HL-60 (cell line): ENCODE results near the gene BLNK.

ENCODE experiments used
- TF ChIP-seq, protein P1 (sequence below): IDR thresholded peaks from one replicate; pipeline ENCODE4 v1.5.1; 2011; ENCODE audit warnings: low read length, control low read depth, inconsistent platforms; ENCODE audit not compliant: insufficient read depth
- TF ChIP-seq, protein P2 (sequence below): IDR thresholded peaks from 2 replicates; pipeline ENCODE4 v1.6.1; 2012; ENCODE audit warnings: low read depth; ENCODE audit not compliant: insufficient replicate concordance

DNA sequence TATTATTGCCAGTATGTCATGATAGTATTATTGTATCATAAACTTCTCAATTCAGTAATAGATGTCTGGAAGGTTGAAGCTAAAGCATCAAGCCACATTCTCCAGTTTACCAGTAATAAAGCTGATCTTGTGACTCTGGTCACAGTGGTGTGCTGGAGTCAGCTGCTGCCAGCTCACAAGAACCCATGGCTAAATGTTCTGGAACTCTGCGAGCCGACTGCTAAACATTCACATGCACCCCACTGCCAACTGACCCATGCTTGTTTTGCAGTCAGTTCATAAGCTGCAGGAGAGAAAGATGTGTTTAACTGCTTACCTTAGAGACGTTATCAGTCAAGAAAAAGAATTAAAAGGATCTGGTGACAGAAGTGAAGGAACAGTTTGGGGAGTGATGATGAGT lies 27.0 kb upstream of the BLNK start:
- TF ChIP-seq, protein P1, sequence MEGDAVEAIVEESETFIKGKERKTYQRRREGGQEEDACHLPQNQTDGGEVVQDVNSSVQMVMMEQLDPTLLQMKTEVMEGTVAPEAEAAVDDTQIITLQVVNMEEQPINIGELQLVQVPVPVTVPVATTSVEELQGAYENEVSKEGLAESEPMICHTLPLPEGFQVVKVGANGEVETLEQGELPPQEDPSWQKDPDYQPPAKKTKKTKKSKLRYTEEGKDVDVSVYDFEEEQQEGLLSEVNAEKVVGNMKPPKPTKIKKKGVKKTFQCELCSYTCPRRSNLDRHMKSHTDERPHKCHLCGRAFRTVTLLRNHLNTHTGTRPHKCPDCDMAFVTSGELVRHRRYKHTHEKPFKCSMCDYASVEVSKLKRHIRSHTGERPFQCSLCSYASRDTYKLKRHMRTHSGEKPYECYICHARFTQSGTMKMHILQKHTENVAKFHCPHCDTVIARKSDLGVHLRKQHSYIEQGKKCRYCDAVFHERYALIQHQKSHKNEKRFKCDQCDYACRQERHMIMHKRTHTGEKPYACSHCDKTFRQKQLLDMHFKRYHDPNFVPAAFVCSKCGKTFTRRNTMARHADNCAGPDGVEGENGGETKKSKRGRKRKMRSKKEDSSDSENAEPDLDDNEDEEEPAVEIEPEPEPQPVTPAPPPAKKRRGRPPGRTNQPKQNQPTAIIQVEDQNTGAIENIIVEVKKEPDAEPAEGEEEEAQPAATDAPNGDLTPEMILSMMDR = no peak
- TF ChIP-seq, protein P2, sequence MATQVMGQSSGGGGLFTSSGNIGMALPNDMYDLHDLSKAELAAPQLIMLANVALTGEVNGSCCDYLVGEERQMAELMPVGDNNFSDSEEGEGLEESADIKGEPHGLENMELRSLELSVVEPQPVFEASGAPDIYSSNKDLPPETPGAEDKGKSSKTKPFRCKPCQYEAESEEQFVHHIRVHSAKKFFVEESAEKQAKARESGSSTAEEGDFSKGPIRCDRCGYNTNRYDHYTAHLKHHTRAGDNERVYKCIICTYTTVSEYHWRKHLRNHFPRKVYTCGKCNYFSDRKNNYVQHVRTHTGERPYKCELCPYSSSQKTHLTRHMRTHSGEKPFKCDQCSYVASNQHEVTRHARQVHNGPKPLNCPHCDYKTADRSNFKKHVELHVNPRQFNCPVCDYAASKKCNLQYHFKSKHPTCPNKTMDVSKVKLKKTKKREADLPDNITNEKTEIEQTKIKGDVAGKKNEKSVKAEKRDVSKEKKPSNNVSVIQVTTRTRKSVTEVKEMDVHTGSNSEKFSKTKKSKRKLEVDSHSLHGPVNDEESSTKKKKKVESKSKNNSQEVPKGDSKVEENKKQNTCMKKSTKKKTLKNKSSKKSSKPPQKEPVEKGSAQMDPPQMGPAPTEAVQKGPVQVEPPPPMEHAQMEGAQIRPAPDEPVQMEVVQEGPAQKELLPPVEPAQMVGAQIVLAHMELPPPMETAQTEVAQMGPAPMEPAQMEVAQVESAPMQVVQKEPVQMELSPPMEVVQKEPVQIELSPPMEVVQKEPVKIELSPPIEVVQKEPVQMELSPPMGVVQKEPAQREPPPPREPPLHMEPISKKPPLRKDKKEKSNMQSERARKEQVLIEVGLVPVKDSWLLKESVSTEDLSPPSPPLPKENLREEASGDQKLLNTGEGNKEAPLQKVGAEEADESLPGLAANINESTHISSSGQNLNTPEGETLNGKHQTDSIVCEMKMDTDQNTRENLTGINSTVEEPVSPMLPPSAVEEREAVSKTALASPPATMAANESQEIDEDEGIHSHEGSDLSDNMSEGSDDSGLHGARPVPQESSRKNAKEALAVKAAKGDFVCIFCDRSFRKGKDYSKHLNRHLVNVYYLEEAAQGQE = no peak
